Endothelial cell (in vitro differentiated cells): ENCODE measurements around the gene WSCD2. TPM values are rescaled to one million over a fixed set of nuclear protein-coding genes. Genes with fewer than 3 reads are reported as not detected.

ENCODE experiments used
- DNase-seq: peaks from one replicate; pipeline ENCODE4 v3.0.0; 2021; ENCODE audit warnings: low spot score
- H3K27ac Mint-ChIP-seq: one replicate; pipeline ENCODE4 v1.8.0; 2021; ENCODE audit warnings: mixed read lengths, inconsistent platforms; ENCODE audit not compliant: unreplicated experiment
- H3K27me3 Mint-ChIP-seq: one replicate; pipeline ENCODE4 v1.8.0; 2021; ENCODE audit warnings: mild to moderate bottlenecking, moderate library complexity, mixed read lengths, inconsistent platforms; ENCODE audit not compliant: unreplicated experiment
- H3K36me3 Mint-ChIP-seq: one replicate; pipeline ENCODE4 v1.8.0; 2021; ENCODE audit warnings: mild to moderate bottlenecking, low read depth, mixed read lengths, inconsistent platforms; ENCODE audit not compliant: unreplicated experiment
- H3K4me1 Mint-ChIP-seq: one replicate; pipeline ENCODE4 v1.8.0; 2021; ENCODE audit warnings: mild to moderate bottlenecking, mixed read lengths, inconsistent platforms; ENCODE audit not compliant: unreplicated experiment
- H3K4me3 Mint-ChIP-seq: one replicate; pipeline ENCODE4 v1.8.0; 2021; ENCODE audit warnings: mild to moderate bottlenecking, mixed read lengths, inconsistent platforms; ENCODE audit not compliant: unreplicated experiment
- H3K9me3 Mint-ChIP-seq: one replicate; pipeline ENCODE4 v1.8.0; 2021; ENCODE audit warnings: mixed read lengths, inconsistent platforms; ENCODE audit not compliant: unreplicated experiment
- CTCF ChIP-seq: fragments of 200-600 bp; sonication (generic); IDR thresholded peaks from one replicate; pipeline ENCODE4 v1.5.0; 2021; ENCODE audit warnings: antibody characterized with exemption; ENCODE audit not compliant: unreplicated experiment
- total RNA-seq: library from RNA; stranded (reverse); fragmentation: NEBNext Ultra II Directional; extraction: Animal tissue kit (Norgen Biotek cat#: 25700); gene quantifications from one replicate; pipeline ENCODE4 v1.2.1, GENCODE V29; 2021; ENCODE audit not compliant: unreplicated experiment

The WSCD2 gene
- total RNA-seq, 1 donor from 2014 or later = not detected

- Mint-ChIP-seq H3K27me3 (peaks cover 1% of the 10 kb centered on the region), H3K27ac (no peak overlapping the region), H3K36me3 (no peaks in the 10 kb centered on the region), H3K9me3 (no peaks in the 10 kb centered on the region), H3K4me1 (peaks cover 4% of the 10 kb centered on the region), H3K4me3 (no peak overlapping the region)
- TF ChIP-seq CTCF = no peak
- no peak for DNase-seq
Measured at GRCh38 chr12:108109954-108110353, 19.1 kb upstream of the WSCD2 start.

GRCh38 chr12:108110844-108111243, 18.2 kb upstream of the WSCD2 start:
- TF ChIP-seq CTCF = no peak
- Mint-ChIP-seq H3K4me1 (peaks cover 4% of the 10 kb centered on the region), H3K27me3 (peaks cover 1% of the 10 kb centered on the region), H3K27ac (no peak overlapping the region), H3K9me3 (no peaks in the 10 kb centered on the region), H3K4me3 (no peak overlapping the region), H3K36me3 (no peaks in the 10 kb centered on the region)
- no peak for DNase-seq

- peaks cover 4% of the 10 kb centered on the region for H3K4me1 Mint-ChIP-seq
- no peaks in the 10 kb centered on the region for H3K36me3 Mint-ChIP-seq
- H3K9me3 Mint-ChIP-seq = no peaks in the 10 kb centered on the region
- TF ChIP-seq CTCF = no peak
- peak; percentile 31 for DNase-seq
- H3K27ac Mint-ChIP-seq = no peak overlapping the region
- no peak overlapping the region for H3K4me3 Mint-ChIP-seq
- peaks cover 1% of the 10 kb centered on the region for H3K27me3 Mint-ChIP-seq
Measured at GRCh38 chr12:108112832-108113556, 16.1 kb upstream of the WSCD2 start.

GRCh38 chr12:108115123-108116121, 13.7 kb upstream of the WSCD2 start:
- Mint-ChIP-seq H3K36me3 (peaks cover 3% of the 10 kb centered on the region), H3K4me1 (peaks cover 8% of the 10 kb centered on the region), H3K9me3 (no peaks in the 10 kb centered on the region), H3K4me3 (no peak overlapping the region), H3K27ac (no peak overlapping the region), H3K27me3 (peaks cover 2% of the 10 kb centered on the region)
- no peak for DNase-seq
- no peak for TF ChIP-seq CTCF

- peaks cover 13% of the 10 kb centered on the region for H3K4me1 Mint-ChIP-seq
- no peak for TF ChIP-seq CTCF
- peaks cover 3% of the 10 kb centered on the region for H3K27me3 Mint-ChIP-seq
- H3K27ac Mint-ChIP-seq = no peak overlapping the region
- no peak overlapping the region for H3K4me3 Mint-ChIP-seq
- peaks cover 5% of the 10 kb centered on the region for H3K36me3 Mint-ChIP-seq
- DNase-seq = no peak
- H3K9me3 Mint-ChIP-seq = no peaks in the 10 kb centered on the region
Measured at GRCh38 chr12:108116254-108116653, 12.8 kb upstream of the WSCD2 start.
